OCI-LY3 (cell line): Measurements from ENCODE around the gene C16orf90.

Source experiments
- EZH2phosphoT487 ChIP-seq: fragments of 200-600 bp; shearing (Covaris generic); IDR thresholded peaks from 2 replicates; pipeline ENCODE4 v1.6.1; 2018; ENCODE audit warnings: antibody characterized with exemption, mixed run types, low read depth
- TF ChIP-seq, protein P1 (sequence below): fragments of 200-600, 300-600 bp; sonication (generic); IDR thresholded peaks from 2 replicates; pipeline ENCODE4 v1.5.1; 2014; ENCODE audit warnings: antibody characterized with exemption, low read length, low read depth

DNA sequence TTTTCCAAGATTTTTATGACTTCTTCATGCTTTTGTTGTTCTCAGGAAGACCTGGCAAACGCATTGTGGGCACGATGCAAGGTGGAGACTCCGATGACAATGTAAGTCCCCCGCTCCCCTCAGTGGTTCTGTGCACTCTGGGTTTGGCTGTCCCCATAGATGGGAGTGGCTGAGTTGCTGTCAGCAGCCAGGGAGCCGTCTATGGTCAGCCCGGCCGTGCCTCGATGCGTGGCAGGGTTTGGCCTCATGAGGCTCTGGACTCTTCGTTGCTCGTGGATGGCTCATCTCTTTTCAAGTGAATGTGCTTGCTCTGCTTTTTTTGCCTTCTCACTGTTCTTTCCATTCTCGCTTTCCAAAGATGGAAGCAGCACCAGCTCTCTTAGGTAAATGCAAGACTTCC is 37.5 kb upstream of the C16orf90 start:
- TF ChIP-seq, protein P1, sequence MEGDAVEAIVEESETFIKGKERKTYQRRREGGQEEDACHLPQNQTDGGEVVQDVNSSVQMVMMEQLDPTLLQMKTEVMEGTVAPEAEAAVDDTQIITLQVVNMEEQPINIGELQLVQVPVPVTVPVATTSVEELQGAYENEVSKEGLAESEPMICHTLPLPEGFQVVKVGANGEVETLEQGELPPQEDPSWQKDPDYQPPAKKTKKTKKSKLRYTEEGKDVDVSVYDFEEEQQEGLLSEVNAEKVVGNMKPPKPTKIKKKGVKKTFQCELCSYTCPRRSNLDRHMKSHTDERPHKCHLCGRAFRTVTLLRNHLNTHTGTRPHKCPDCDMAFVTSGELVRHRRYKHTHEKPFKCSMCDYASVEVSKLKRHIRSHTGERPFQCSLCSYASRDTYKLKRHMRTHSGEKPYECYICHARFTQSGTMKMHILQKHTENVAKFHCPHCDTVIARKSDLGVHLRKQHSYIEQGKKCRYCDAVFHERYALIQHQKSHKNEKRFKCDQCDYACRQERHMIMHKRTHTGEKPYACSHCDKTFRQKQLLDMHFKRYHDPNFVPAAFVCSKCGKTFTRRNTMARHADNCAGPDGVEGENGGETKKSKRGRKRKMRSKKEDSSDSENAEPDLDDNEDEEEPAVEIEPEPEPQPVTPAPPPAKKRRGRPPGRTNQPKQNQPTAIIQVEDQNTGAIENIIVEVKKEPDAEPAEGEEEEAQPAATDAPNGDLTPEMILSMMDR = no peak
- TF ChIP-seq EZH2phosphoT487 = no peak
